Body of pancreas (tissue), 4 donors: ENCODE measurements around the gene SEZ6L2. TPM values are rescaled to one million over a fixed set of nuclear protein-coding genes. Genes with fewer than 3 reads are reported as not detected.

Experiments
- ATAC-seq: fragments of 150-250 bp; one replicate; pipeline ENCODE4 v1.9.1; 2016
- DNase-seq, 4 donors: peaks; one replicate each; pipeline ENCODE4 v3.0.0-alpha.2; 2019
- H3K27ac ChIP-seq, 4 donors: fragments of 200-600 bp; sonication (generic); 1 replicate in 3 of 4; 2 replicates in 1 of 4; pipeline versions ENCODE4 v1.5.1 to v1.6.1; 2016 to 2019; ENCODE audit warnings: mild to moderate bottlenecking in 1 of 4, mixed read lengths in 1 of 4, moderate library complexity in 1 of 4
- H3K27me3 ChIP-seq, 2 donors: fragments of 200-600 bp; sonication (generic); one replicate each; pipeline ENCODE4 v1.6.0; 2016; ENCODE audit warnings: mild to moderate bottlenecking in 1 of 2
- H3K36me3 ChIP-seq, 2 donors: fragments of 200-600 bp; sonication (generic); replicated peaks in 1 of 2; 2 replicates each; pipeline ENCODE4 v1.5.1; 2016; ENCODE audit warnings: low read depth in 2 of 2; ENCODE audit not compliant: insufficient read depth in 1 of 2
- H3K4me1 ChIP-seq: fragments of 200-600 bp; sonication (generic); one replicate; pipeline ENCODE4 v1.6.0; 2016
- H3K4me3 ChIP-seq, 2 donors: fragments of 200-600 bp; sonication (generic); 1 replicate in 1 of 2; 2 replicates in 1 of 2; pipeline ENCODE4 v1.5.1; 2016 to 2019
- H3K9me3 ChIP-seq, 3 donors: fragments of 200-600 bp; sonication (generic); 1 replicate in 2 of 3; 2 replicates in 1 of 3; pipeline ENCODE4 v1.5.1; 2016
- CTCF ChIP-seq, 7 experiments: fragments of 450-650 bp in 4 of 7; fragments of 200-600 bp in 3 of 7; sonication (generic) in 3 of 7; IDR thresholded peaks; one replicate each; pipeline ENCODE4 v1.5.1; 2016 to 2019; ENCODE audit warnings: antibody characterized with exemption in 7 of 7
- POLR2A ChIP-seq, 3 donors: fragments of 450-650 bp; IDR thresholded peaks; one replicate each; pipeline ENCODE4 v1.6.1; 2016; ENCODE audit warnings: antibody characterized with exemption in 3 of 3, mild to moderate bottlenecking in 2 of 3
- WGBS, 2 donors: methylation state at CpG; one replicate each; pipeline ENCODE4 v1.1.5; 2017; 5-methylcytosine and 5-hydroxymethylcytosine counted together
- intact Hi-C: fragments of 100-400 bp; cut with DNase I; formaldehyde crosslinking; loops from one replicate; pipeline ENCODE4 v1.15.1; 2023
- total RNA-seq, 2 donors: library from RNA; depleted of rRNA; stranded (reverse); fragments of >200 nt; gene quantifications; one replicate each; pipeline ENCODE4 v1.1.0, GENCODE V29; 2016

SEZ6L2 gene
- total RNA-seq, 2 donors from 2014 or later, result 19.2 to 28.3 TPM

- intact Hi-C loops, result no loop called here
Observed at GRCh38 chr16:29826342-29826695, 73.0 kb downstream of the SEZ6L2 start.

DNA sequence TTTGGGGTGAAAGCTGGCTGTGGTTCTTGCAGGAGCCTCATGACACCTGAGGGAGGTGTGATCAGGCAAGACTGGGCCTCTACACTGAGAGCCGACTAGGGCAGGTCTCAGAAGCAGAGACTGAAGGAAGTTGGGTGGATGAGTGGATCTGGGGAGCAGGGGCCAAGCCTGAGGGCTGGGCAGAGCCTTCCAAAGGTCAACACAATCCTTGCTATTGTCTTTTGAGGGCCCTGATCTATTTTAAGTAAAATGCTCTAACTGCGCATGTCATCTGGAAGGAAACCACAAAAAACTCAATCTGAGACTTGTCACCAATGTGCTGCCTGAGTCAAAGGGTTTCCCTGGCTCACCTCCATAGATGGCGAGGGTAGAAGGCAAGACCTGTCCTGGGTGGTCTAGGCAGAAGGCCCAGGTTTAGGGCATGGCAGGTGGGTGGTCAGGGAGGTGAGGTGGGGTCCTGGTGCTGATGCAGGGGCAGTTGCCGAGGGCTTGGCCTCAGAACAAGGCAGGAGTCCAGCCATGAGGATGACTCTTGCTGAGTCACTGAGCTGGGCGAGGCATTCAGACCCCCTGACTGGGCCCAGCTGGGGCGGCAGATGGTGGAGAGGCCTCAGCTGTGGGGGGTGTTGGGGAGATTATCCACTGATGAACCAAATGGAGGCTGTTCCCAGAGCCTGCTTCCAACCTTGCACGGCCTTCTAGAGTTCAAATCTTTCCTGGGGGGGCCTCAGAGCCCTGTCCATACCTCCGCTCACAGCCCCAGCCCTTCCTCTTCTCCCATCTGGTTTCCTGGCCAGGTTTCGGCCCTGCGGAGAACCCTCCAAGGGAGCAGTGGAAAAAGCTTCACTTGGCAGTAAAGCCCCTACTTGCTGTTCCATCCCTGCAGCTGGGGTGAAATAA lies 74.0 kb downstream of the SEZ6L2 start:
- 73 to 80% methylated on average over 8 to 10 of the region's 10 CpGs for WGBS, 2 donors
- intact Hi-C loops, result no loop called here
- no peak for TF ChIP-seq CTCF (IDR thresholded peaks at IDR 0.05)
- no peak for TF ChIP-seq POLR2A (IDR thresholded peaks at IDR 0.05)
- peaks cover 97% of the 10 kb centered on the region for H3K4me1 ChIP-seq
- H3K4me3 ChIP-seq, result no peak overlapping the region
- DNase-seq, result peak in 1 of 4 donors; percentile 40
- H3K27ac ChIP-seq, result peak overlapping the region; percentile 70 to 86 (median 78)
- H3K9me3 ChIP-seq, result no peaks in the 10 kb centered on the region
- H3K36me3 ChIP-seq, result no peaks in the 10 kb centered on the region
- no peak for ATAC-seq
- no peaks in the 10 kb centered on the region for H3K27me3 ChIP-seq

More at GRCh38 chr16:29826342-29826695, 73.0 kb downstream of the SEZ6L2 start:
- WGBS, 2 donors, result 82 to 90% methylated on average over 7 to 8 of the region's 8 CpGs
- H3K27me3 ChIP-seq, result no peaks in the 10 kb centered on the region
- H3K4me3 ChIP-seq, result no peak overlapping the region
- DNase-seq, result no peak
- TF ChIP-seq CTCF (IDR thresholded peaks at IDR 0.05), result no peak
- no peak for TF ChIP-seq POLR2A (IDR thresholded peaks at IDR 0.05)
- H3K27ac ChIP-seq, result peak overlapping the region in 3 of 4 donors; percentile 77 to 86 (median 78)
- peaks cover 100% of the 10 kb centered on the region for H3K4me1 ChIP-seq
- no peak for ATAC-seq
- no peaks in the 10 kb centered on the region for H3K36me3 ChIP-seq
- no peaks in the 10 kb centered on the region for H3K9me3 ChIP-seq

DNA sequence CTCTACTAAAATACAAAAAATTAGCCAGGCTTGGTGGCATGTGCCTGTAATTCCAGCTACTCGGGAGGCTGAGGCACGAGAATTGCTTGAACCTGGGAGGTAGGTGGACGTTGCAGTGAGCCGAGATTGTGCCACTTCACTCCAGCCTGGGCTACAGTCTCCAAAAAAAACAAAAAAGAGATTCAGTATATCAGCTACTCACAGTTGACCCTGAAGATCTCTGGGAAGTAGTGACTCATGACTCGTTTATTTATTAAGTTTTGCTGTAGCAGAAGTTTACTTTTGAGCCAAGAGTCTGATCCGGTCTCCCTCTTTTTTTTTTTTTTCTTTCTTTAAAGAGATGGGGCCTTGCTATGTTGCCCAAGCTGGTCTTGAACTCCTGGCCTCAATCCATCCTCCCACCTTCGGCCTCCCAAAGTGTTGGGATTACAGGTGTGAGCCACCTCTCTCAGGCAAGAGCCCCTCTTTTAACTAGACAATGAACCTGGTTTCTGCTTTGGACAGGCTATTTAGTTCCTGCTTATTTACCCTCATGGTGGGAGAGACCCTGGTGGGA lies 74.7 kb downstream of the SEZ6L2 start:
- no peak for TF ChIP-seq CTCF (IDR thresholded peaks at IDR 0.05)
- TF ChIP-seq POLR2A (IDR thresholded peaks at IDR 0.05), result peak in 2 of 3 donors; percentile 23 to 36
- ATAC-seq, result peak; percentile 33
- intact Hi-C loops, result no loop called here
- Histone ChIP-seq H3K9me3 (no peaks in the 10 kb centered on the region), H3K4me3 (no peak overlapping the region), H3K4me1 (peaks cover 95% of the 10 kb centered on the region), H3K27ac (peak overlapping the region; percentile 71 to 86 (median 78)), H3K27me3 (no peaks in the 10 kb centered on the region), H3K36me3 (no peaks in the 10 kb centered on the region)
- WGBS, 2 donors, result 6 to 23% methylated on average over 7 of the region's 7 CpGs
- peak in 1 of 4 donors; percentile 35 for DNase-seq

DNA sequence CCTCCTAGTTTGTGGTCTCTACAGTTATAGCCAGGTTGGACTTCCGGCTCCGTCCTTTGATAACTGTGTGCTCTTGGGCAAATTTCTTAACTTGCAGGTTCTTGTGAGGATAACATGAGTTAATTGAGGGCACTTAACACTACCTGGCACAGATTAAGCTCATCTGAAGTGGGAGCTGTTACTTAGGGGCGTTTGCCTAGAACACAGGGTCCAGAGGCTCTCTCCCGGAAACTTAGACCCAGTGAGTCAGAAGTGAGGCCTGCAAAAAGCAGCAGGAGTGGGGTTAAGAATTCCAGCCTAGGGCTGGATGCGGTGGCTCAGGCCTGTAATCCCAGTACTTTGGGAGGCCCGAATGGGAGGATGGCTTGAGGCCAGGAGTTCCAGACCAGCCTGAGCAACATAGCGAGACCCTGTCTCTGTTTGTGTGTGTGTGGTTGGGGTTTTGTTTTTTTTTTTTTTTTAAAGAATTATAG lies 77.7 kb downstream of the SEZ6L2 start:
- Histone ChIP-seq H3K36me3 (no peaks in the 10 kb centered on the region), H3K27ac (peak overlapping the region; percentile 73 to 91 (median 88)), H3K9me3 (no peaks in the 10 kb centered on the region), H3K27me3 (no peaks in the 10 kb centered on the region), H3K4me3 (peak overlapping the region; percentile 9 to 70), H3K4me1 (peaks cover 95% of the 10 kb centered on the region)
- DNase-seq (peak in 1 of 4 donors; percentile 45), ATAC-seq (peak; percentile 8)
- intact Hi-C loops, result no loop called here
- TF ChIP-seq CTCF (IDR thresholded peaks at IDR 0.05) (no peak), POLR2A (IDR thresholded peaks at IDR 0.05) (no peak)
- WGBS, 2 donors, result 20 to 21% methylated on average over 7 of the region's 7 CpGs

Other genes with a start within 250 kb of the SEZ6L2 start
- 1 to 10 TPM; 1.3 to 2.0 TPM for gene SPN, start 236.3 kb downstream of the SEZ6L2 start, total RNA-seq
- 10 to 100 TPM; 28.0 to 30.3 TPM for gene QPRT, start 220.4 kb downstream of the SEZ6L2 start, total RNA-seq
- under 1 TPM; 0.33 to 0.52 TPM for gene C16orf54, start 153.6 kb downstream of the SEZ6L2 start, total RNA-seq
- gene ZG16, start 121.3 kb downstream of the SEZ6L2 start, total RNA-seq, result under 1 TPM; 0.26 to 0.99 TPM
- 10 to 100 TPM in 1 of 2 donors, 1 to 10 TPM in 1; 8.9 to 13.7 TPM for gene KIF22, start 108.8 kb downstream of the SEZ6L2 start, total RNA-seq
- 100 to 1,000 TPM in 1 of 2 donors, 10 to 100 TPM in 1; 57.9 to 125 TPM for gene MAZ, start 93.0 kb downstream of the SEZ6L2 start, total RNA-seq
- gene PRRT2, start 87.4 kb downstream of the SEZ6L2 start, total RNA-seq, result 1 to 10 TPM in 1 of 2 donors, not detected in 1; 1.0 TPM
- gene PAGR1, start 83.4 kb downstream of the SEZ6L2 start, total RNA-seq, result 10 to 100 TPM; 27.5 to 63.9 TPM
- 100 to 1,000 TPM in 1 of 2 donors, 10 to 100 TPM in 1; 75.5 to 139 TPM for gene MVP, start 79.1 kb downstream of the SEZ6L2 start, total RNA-seq
- gene CDIPT, start 36.3 kb downstream of the SEZ6L2 start, total RNA-seq, result 10 to 100 TPM; 76.5 to 79.9 TPM
- gene ASPHD1, start 938 bp upstream of the SEZ6L2 start, total RNA-seq, result 1 to 10 TPM; 4.7 to 8.2 TPM
- gene KCTD13, start 26.7 kb upstream of the SEZ6L2 start, total RNA-seq, result 10 to 100 TPM; 14.3 to 49.1 TPM
- gene TMEM219, start 62.5 kb upstream of the SEZ6L2 start, total RNA-seq, result 10 to 100 TPM; 67.5 to 71.9 TPM
- 10 to 100 TPM; 31.1 to 58.3 TPM for gene TAOK2, start 74.3 kb upstream of the SEZ6L2 start, total RNA-seq
- gene HIRIP3, start 96.1 kb upstream of the SEZ6L2 start, total RNA-seq, result 10 to 100 TPM; 11.2 to 17.1 TPM
- 10 to 100 TPM; 28.3 to 54.5 TPM for gene INO80E, start 96.7 kb upstream of the SEZ6L2 start, total RNA-seq
- gene DOC2A, start 111.5 kb upstream of the SEZ6L2 start, total RNA-seq, result under 1 TPM in 1 of 2 donors, not detected in 1; 0.78 TPM
- not detected for gene C16orf92, start 123.6 kb upstream of the SEZ6L2 start, total RNA-seq
- gene TLCD3B, start 131.7 kb upstream of the SEZ6L2 start, total RNA-seq, result not detected
- 100 to 1,000 TPM; 306 to 384 TPM for gene ALDOA, start 166.2 kb upstream of the SEZ6L2 start, total RNA-seq
- gene PPP4C, start 176.4 kb upstream of the SEZ6L2 start, total RNA-seq, result 10 to 100 TPM; 29.3 to 32.2 TPM
- 1 to 10 TPM; 1.8 to 2.6 TPM for gene TBX6, start 192.4 kb upstream of the SEZ6L2 start, total RNA-seq
- gene YPEL3, start 196.7 kb upstream of the SEZ6L2 start, total RNA-seq, result 10 to 100 TPM; 28.3 to 84.8 TPM
- 1 to 10 TPM in 1 of 2 donors, not detected in 1; 1.8 TPM for gene GDPD3, start 214.0 kb upstream of the SEZ6L2 start, total RNA-seq
- gene MAPK3, start 223.7 kb upstream of the SEZ6L2 start, total RNA-seq, result 10 to 100 TPM; 28.8 to 35.3 TPM